HG03469 (cell line): ENCODE results near the gene SBK2.

ENCODE experiments used
- ATAC-seq: cut with Tn5 transposase; IDR thresholded peaks from one replicate; pipeline ENCODE4 v1.9.1; 2021; ENCODE audit warnings: mild to moderate bottlenecking, moderate library complexity, moderate number of reproducible peaks; ENCODE audit not compliant: unreplicated experiment

Gene SBK2

GRCh38 chr19:55559684-55560083, 22.8 kb upstream of the SBK2 start:
- no peak for ATAC-seq

GRCh38 chr19:55554741-55555152, 17.8 kb upstream of the SBK2 start:
- no peak for ATAC-seq

DNA sequence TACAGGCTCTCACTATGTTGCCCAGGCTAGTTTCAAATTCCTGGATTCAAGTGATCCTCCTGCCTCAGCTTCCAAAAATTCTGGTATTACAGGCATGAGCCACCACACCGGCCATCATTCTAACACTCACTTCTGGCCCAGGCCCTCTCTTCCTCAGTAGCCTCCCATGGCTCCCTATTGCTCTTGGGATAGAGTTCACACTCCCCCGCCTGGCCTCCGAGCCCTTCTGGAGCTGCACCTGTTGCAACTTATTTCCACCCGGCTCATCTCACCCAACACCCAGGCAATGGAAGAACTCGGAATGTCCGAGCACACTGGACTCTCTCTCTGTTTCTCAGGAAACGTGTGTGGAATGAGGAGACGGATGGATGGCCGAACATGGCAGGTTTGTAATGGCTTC, 17.4 kb upstream of the SBK2 start:
- no peak for ATAC-seq

DNA sequence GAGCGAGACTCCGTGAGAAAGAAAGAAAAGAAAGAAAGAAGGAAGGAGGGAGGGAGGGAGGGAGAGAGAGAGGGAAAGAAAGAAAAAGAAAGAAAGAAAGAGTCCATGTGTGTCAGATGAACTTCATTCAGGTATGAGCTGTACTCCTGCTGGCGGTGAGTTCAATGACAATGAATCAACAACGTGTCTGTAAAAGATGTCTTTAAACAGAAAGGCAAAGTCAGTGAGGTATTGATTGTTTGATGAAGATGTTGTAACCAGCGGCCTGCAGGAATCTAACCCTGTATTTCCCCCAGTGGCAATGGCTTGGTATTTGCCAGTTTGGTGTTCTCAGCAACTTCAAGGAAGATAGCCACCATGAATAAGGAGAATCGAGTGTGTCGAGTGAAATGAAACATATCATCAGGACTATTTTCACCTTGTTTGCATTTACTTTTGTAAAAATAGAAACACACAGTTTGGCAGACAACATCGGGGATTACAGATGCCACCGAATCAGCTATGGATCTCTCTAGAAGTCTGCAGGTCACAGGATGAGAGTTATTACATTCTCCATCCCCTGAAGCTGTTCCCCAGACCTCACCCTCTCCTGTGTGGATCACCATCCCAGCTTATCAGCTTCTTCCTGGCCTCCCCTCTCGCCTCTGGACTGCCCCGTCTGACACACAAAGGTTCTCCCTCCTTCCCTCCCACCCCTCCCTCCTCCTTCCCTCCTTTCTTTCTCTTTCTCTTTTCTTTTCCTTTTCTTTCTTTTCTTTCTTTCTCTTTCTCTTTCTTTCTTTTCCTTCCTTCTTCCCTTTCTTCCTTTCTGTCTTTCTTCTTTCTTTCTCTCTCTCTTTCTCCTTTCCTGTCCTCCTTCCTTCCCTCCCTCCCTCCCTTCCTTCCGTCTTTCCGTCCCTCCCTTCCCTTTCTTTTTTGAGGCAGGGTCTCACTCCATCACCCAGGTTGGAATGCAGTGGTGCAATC, 16.6 kb upstream of the SBK2 start:
- no peak for ATAC-seq

DNA sequence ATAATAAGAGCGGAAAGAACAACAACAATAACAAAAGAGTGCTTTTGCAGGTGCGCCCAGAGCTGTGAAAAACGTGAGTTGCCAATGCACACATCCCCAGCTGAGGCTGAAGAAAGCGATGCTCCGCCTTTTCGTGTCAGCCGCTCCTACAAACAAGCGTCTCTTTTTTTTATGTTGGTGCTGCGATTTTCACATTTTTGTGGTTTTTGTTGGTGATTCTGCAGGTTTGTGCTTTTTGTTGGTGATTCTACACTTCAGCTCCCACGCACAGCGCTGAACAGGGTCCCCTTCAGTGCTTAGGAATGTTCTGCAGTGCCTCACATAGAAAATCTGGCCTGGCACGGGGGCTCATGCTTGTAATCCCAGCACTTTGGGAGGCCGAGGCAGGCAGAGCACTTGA, 15.7 kb upstream of the SBK2 start:
- ATAC-seq = no peak

- no peak for ATAC-seq
Observed at GRCh38 chr19:55552206-55552605, 15.3 kb upstream of the SBK2 start.

GRCh38 chr19:55550321-55550650, 13.4 kb upstream of the SBK2 start:
- ATAC-seq = no peak

- ATAC-seq = no peak
Observed at GRCh38 chr19:55549500-55550320, 12.8 kb upstream of the SBK2 start.

- no peak for ATAC-seq
Observed at GRCh38 chr19:55546822-55547614, 10.1 kb upstream of the SBK2 start.

- ATAC-seq = no peak
Observed at GRCh38 chr19:55546011-55546410, 9.1 kb upstream of the SBK2 start.

DNA sequence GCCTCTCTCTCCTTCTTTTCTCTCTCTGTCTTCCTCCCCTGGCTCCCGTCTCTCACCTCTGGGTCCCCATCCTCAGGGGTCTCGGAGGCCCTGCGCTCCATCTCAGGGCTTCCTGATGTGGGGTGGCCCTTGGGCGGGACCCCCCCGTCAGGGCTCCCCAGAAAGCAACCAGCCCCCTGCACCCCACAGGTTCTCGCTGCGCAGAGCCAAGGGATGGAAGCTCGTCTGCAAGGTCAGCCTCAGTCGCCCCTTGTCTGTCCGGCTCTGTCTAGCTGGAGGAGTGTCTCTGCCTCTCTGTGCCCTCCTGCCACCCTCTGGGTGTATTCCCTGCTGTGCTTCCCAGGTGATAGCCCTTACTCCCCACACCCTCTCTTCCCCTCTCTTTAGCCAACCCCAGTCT, 8.5 kb upstream of the SBK2 start, which contains the start of gene SBK3:
SBK3 (minus strand) TSS at position 101 of the 400 bp plus-strand sequence; CDS start at position 101, 0 bp downstream.
- no peak for ATAC-seq

DNA sequence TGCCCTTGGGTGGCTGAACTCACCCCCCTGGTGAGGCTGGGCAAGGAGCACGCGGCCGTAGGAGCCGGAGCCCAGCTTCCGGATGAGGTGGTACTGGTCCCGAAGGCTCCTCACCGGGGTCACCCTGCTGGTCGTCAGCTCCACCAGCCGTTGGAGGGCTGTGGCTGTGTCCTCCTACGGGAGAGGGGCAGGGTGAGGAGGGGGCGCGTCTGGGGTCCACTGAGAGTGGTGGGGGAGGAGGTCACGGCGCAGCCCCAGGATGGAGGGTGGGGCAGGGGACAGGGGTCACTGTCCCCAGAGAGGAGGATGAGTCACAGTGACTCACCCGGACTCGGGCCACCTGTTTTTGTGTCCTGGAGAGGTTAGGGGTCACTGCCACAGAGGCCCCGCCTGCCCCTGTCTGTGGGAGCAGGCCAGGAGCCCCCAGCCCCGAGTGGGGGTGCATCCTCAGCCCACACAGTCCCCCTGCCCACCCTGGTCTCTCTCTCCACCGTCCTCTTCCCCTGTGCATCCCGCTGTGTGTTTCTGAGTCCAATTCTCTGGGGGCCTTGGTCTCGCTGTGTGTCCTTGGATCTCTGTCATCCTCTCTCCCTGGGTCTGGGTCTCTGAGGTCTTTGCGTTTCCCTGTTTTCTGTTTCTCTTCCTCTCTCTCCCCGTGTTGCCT, 8.0 kb upstream of the SBK2 start:
- ATAC-seq = no peak

DNA sequence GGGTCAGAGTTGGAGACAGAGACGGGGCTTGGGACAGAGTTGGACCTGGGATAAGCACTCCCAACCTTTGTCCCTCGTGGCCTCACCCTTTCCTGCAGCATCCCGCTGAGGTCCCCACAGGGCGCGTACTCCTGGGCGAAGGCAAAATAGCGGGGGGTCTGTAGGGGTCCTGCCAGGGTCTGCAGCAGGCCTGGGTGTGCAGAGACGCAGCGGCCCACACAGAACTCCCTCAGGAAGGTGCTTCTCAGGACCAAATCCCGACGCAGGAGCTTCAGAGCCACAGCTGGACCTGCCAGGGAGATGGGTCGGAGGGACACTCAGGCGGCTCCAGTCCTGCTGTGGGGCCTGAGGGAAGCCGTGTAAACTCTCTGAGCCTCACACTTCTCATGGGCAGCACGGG, 7.1 kb upstream of the SBK2 start:
- no peak for ATAC-seq

- no peak for ATAC-seq
Observed at GRCh38 chr19:55543567-55543966, 6.6 kb upstream of the SBK2 start.

DNA sequence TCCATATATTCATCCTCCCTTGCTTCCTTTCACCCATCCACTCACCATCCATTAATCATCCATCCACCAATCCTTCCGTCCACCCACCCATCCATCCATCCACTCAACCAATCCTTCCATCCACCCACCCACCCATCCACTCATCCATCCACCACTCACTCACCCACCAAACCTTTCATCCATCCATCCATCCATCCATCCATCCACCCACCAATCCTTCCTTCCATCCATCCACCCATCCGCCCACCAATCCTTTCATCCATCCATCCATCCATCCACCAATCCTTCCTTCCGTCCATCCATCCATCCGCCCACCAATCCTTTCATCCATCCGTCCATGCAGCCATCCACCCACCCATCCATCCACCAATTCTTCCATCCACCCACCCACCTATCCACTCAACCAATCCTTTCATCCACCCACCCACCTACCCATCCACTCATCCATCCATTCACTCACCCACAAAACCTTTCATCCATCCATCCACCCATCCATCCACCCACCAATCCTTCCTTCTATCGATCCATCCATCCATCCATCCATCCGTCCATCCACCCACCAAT, 5.4 kb upstream of the SBK2 start:
- no peak for ATAC-seq

DNA sequence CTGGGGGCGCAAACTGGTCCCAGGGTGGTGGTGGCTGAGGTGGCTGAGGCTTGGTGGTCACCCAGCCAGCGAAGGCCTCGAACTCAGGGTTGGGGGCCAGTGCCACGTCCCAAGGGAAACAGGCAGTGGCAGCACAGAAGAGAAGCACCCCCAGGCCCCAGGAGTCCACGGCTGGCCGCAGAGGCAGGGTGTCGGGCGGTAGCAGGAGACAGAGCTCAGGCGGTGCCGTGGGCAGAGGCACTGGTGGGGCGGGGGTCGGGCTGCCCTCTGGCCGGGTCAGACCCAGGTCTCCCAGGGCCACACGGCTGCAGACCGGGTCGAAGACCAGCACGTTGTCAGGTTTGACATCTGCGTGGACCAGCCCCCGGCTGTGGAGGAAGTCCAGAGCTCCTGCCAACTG, 4.2 kb upstream of the SBK2 start:
- no peak for ATAC-seq

DNA sequence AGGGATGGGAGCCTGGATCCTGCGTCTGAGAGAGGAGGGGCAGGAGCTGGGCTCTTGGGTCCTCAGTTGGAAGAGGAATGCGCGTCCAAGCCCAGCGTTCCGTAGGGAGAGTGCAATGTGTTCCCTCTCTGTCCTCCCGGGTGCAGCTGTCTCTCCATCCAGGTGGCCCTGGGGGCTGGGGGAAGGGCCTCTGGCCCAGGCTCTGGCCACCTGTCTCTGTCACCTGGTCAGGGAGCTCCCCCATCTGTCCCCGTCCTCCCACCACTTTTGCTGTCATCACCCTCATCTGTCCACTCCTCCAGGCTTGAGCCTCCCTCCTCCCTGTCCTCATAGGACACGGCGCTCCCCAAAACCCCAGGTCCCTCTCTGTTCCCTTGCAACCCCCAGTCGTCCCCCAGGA, 3.7 kb upstream of the SBK2 start:
- no peak for ATAC-seq

- no peak for ATAC-seq
Observed at GRCh38 chr19:55539090-55539984, 2.4 kb upstream of the SBK2 start.

GRCh38 chr19:55538132-55538531, 1.2 kb upstream of the SBK2 start:
- no peak for ATAC-seq
